Keratinocyte (primary cell): Measurements from ENCODE around the gene SLC10A3. TPM values are rescaled to one million over a fixed set of nuclear protein-coding genes. Genes with fewer than 3 reads are reported as not detected.

ENCODE experiments used
- DNase-seq: peaks from one replicate; pipeline ENCODE4 v3.0.0-alpha.2; 2011; ENCODE audit warnings: low read depth, missing footprints, low spot score
- FAIRE-seq: peaks from 2 replicates; lab custom pipeline; 2011; peaks lifted over from hg19 to GRCh38; lab: Jason Lieb, UNC
- H2AFZ ChIP-seq: 2 replicates; pipeline ENCODE4 v1.6.0; 2012; ENCODE audit warnings: low read length, control low read depth, inconsistent platforms; ENCODE audit not compliant: control insufficient read depth
- H3K27ac ChIP-seq: 2 replicates; pipeline ENCODE4 v1.5.1; 2011; ENCODE audit warnings: low read length; ENCODE audit not compliant: control insufficient read depth, insufficient read depth
- H3K27me3 ChIP-seq: 3 replicates; pipeline ENCODE4 v1.6.0; 2011; ENCODE audit warnings: low read length; ENCODE audit not compliant: control insufficient read depth, insufficient read depth; ENCODE audit errors: extremely low read depth
- H3K36me3 ChIP-seq, 2 experiments: 2 replicates in 1 of 2; 3 replicates in 1 of 2; pipeline ENCODE4 v1.5.1; 2011; ENCODE audit warnings: low read length in 2 of 2, mild to moderate bottlenecking in 1 of 2; ENCODE audit not compliant: control insufficient read depth in 2 of 2, insufficient read depth in 2 of 2; ENCODE audit errors: extremely low read depth in 1 of 2
- H3K4me1 ChIP-seq: 3 replicates; pipeline ENCODE4 v1.5.1; 2011; ENCODE audit warnings: low read length; ENCODE audit not compliant: control insufficient read depth, insufficient read depth; ENCODE audit errors: extremely low read depth
- H3K4me2 ChIP-seq: 3 replicates; pipeline ENCODE4 v1.6.0; 2011; ENCODE audit warnings: low read depth, low read length; ENCODE audit not compliant: control insufficient read depth, insufficient read depth; ENCODE audit errors: extremely low read depth
- H3K4me3 ChIP-seq, 3 experiments: fragments of 200-600 bp in 1 of 3; sonication (generic) in 1 of 3; 2 replicates in 2 of 3; 3 replicates in 1 of 3; pipeline ENCODE4 v1.5.1; 2011 to 2016; ENCODE audit warnings: low read length in 3 of 3, mild to moderate bottlenecking in 3 of 3, control low read depth in 2 of 3, inconsistent platforms in 1 of 3, low read depth in 1 of 3, mixed read lengths in 1 of 3, mixed run types in 1 of 3, moderate library complexity in 1 of 3; ENCODE audit not compliant: control insufficient read depth in 2 of 3, insufficient read depth in 2 of 3; ENCODE audit errors: extremely low read depth in 1 of 3
- H3K79me2 ChIP-seq: 2 replicates; pipeline ENCODE4 v1.6.0; 2012; ENCODE audit warnings: low read length; ENCODE audit not compliant: control insufficient read depth, insufficient read depth
- H3K9ac ChIP-seq: 3 replicates; pipeline ENCODE4 v1.6.0; 2011; ENCODE audit warnings: low read length; ENCODE audit not compliant: control insufficient read depth, insufficient read depth; ENCODE audit errors: extremely low read depth
- H3K9me1 ChIP-seq: 3 replicates; pipeline ENCODE4 v1.6.0; 2011; ENCODE audit warnings: low read length; ENCODE audit not compliant: control insufficient read depth, insufficient read depth; ENCODE audit errors: extremely low read depth
- H3K9me3 ChIP-seq: 2 replicates; pipeline ENCODE4 v1.5.1; 2012; ENCODE audit warnings: low read depth, low read length; ENCODE audit not compliant: control insufficient read depth
- H4K20me1 ChIP-seq: 3 replicates; pipeline ENCODE4 v1.6.0; 2011; ENCODE audit warnings: low read length; ENCODE audit not compliant: control insufficient read depth, insufficient read depth; ENCODE audit errors: extremely low read depth
- EZH2 ChIP-seq: IDR thresholded peaks from one replicate; pipeline ENCODE4 v1.6.1; 2012; ENCODE audit warnings: inconsistent platforms, mild to moderate bottlenecking, low read length, moderate library complexity
- dilution Hi-C: fragments of 300-500 bp; cut with MboI; formaldehyde crosslinking; loops from one replicate; pipeline ENCODE4 v1.7.0; 2020; ENCODE audit warnings: low sequenced_read_pairs; ENCODE audit not compliant: extremely low pct_ligation_motif_present
- polyA plus RNA-seq, 5 experiments: library from polyadenylated mRNA; depleted of rRNA in 3 of 5; stranded (reverse) in 3 of 5; stranded (forward) in 1 of 5; unstranded in 1 of 5; fragments of >200 nt; gene quantifications; 1 replicate in 1 of 5; 2 replicates in 3 of 5; 3 replicates in 1 of 5; pipeline versions ENCODE4 v1.2.1 to v1.2.3, GENCODE V29; 2011 to 2012; ENCODE audit warnings: missing spikeins in 2 of 5, low read depth in 1 of 5, low replicate concordance in 1 of 5
- TF ChIP-seq, protein P1 (sequence below), 3 experiments: IDR thresholded peaks in 1 of 3; conservative IDR thresholded peaks in 1 of 3; optimal IDR thresholded peaks in 1 of 3; 2 replicates in 2 of 3; 3 replicates in 1 of 3; pipeline versions ENCODE3 to v1.5.1; 2011; ENCODE audit warnings: low read length in 3 of 3, mild to moderate bottlenecking in 3 of 3, moderate library complexity in 2 of 3, control low read depth in 1 of 3, inconsistent platforms in 1 of 3; ENCODE audit not compliant: insufficient read depth in 2 of 3; ENCODE audit errors: extremely low read depth in 1 of 3

SLC10A3 gene
- polyA plus RNA-seq, 1 donor (not counting 4 experiments of a cell fraction or from before 2014, with no cell fraction given): 8.1 TPM

DNA sequence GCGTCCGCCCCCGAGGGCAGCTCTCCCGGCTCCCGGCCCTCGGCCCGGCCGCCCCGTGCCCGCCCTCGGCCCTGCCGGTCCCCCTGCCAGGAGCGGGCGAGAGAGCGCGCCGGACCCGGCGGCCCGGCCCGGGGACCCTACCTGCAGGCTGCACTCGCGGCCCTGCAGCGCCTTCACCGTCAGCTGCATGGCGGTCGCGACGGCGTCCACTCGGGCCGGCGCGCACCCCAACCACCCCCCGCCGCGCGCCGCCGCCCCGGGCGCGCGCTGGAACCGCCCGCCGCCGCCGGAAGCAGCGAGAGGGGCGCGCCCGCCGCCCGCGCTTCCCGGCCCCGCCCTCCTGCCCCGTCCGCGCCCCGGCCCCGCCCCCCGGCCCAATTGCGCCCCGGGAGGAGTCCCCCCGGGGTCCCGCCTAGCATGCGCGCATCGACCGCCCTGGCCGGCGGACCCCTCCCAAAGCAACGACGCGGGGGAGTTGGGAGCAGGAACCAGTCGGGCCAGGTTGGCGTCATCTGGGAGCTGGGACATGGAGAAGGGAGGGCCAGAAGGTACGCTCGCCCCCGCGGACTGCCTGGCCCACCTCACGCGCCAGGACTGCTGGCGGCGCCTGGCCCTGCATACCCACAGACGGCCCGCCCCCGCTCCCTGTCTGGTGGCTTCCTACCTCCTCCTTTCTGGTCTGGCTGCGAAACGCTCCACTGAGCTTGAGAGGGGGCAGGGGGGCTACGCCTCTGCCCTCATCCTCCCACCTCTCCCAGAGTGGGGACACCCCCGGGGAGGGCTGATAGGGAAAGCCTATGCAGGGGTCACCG lies 3.8 kb downstream of the SLC10A3 start, which contains the start of gene UBL4A:
Gene UBL4A, minus strand, starts transcription at position 220 of the 812 bp plus-strand sequence. Its CDS starts 31 bp downstream, at position 189.
- Histone ChIP-seq H3K4me3 (peak within 1 kb of the TSS; percentile 47 to 58 (median 55)), H4K20me1 (no peaks in the 10 kb centered on the region), H2AFZ (no peak within 1 kb of the TSS), H3K4me2 (peak within 1 kb of the TSS; percentile 70), H3K9me1 (no peaks in the 10 kb centered on the region), H3K4me1 (peaks cover 13% of the 10 kb centered on the region), H3K9me3 (no peaks in the 10 kb centered on the region), H3K36me3 (peaks cover 5 to 8% of the 10 kb centered on the region in 2 experiments), H3K79me2 (peaks cover 11% of the 10 kb centered on the region), H3K9ac (peak within 1 kb of the TSS; percentile 60), H3K27ac (no peak within 1 kb of the TSS), H3K27me3 (no peaks in the 10 kb centered on the region)
- no peak for FAIRE-seq
- dilution Hi-C loops: no loop called here
- TF ChIP-seq EZH2: no peak
- TF ChIP-seq, protein P1, sequence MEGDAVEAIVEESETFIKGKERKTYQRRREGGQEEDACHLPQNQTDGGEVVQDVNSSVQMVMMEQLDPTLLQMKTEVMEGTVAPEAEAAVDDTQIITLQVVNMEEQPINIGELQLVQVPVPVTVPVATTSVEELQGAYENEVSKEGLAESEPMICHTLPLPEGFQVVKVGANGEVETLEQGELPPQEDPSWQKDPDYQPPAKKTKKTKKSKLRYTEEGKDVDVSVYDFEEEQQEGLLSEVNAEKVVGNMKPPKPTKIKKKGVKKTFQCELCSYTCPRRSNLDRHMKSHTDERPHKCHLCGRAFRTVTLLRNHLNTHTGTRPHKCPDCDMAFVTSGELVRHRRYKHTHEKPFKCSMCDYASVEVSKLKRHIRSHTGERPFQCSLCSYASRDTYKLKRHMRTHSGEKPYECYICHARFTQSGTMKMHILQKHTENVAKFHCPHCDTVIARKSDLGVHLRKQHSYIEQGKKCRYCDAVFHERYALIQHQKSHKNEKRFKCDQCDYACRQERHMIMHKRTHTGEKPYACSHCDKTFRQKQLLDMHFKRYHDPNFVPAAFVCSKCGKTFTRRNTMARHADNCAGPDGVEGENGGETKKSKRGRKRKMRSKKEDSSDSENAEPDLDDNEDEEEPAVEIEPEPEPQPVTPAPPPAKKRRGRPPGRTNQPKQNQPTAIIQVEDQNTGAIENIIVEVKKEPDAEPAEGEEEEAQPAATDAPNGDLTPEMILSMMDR (optimal IDR thresholded peaks at IDR 0.05 in 1 of 3, IDR thresholded peaks at IDR 0.05 in 1 of 3, conservative IDR thresholded peaks at IDR 0.05 in 1 of 3; ENCODE audit: extremely low read depth in 1 of 3, insufficient read depth in 2 of 3, low read length in 3 of 3): no peak
- peak; percentile 5 for DNase-seq

DNA sequence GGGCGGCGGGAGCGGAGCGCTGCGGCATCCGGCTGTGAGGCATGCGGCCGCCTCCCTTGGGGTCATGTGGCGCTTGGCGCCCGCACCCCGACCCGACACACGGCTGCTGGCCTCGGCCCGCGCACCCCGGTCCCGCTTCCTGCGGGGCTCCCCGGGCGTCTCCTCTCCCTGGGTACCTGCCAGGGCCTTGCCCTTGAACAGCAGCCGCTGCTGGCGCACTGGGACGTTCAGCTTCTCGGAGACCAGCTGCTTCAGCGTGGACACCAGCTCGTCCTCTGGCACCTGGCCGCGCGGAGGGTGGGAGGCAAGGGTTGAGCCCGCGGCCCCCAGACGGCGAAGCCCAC lies 4.4 kb downstream of the SLC10A3 start:
- H3K27me3 ChIP-seq: no peaks in the 10 kb centered on the region
- FAIRE-seq: no peak
- H4K20me1 ChIP-seq: no peaks in the 10 kb centered on the region
- no peaks in the 10 kb centered on the region for H3K9me1 ChIP-seq
- H3K4me1 ChIP-seq: peaks cover 13% of the 10 kb centered on the region
- dilution Hi-C loops: no loop called here
- no peaks in the 10 kb centered on the region for H3K9me3 ChIP-seq
- H2AFZ ChIP-seq: no peak overlapping the region
- TF ChIP-seq EZH2: no peak
- TF ChIP-seq, protein P1 (optimal IDR thresholded peaks at IDR 0.05 in 1 of 3, IDR thresholded peaks at IDR 0.05 in 1 of 3, conservative IDR thresholded peaks at IDR 0.05 in 1 of 3; ENCODE audit: extremely low read depth in 1 of 3, insufficient read depth in 2 of 3, low read length in 3 of 3): no peak
- H3K79me2 ChIP-seq: peaks cover 11% of the 10 kb centered on the region
- H3K27ac ChIP-seq: no peak overlapping the region
- DNase-seq: no peak
- peak overlapping the region; percentile 70 for H3K4me2 ChIP-seq
- H3K9ac ChIP-seq: peak overlapping the region; percentile 60
- H3K36me3 ChIP-seq: peaks cover 5 to 8% of the 10 kb centered on the region in 2 experiments
- H3K4me3 ChIP-seq: peak overlapping the region; percentile 47 to 58 (median 55)
